Measurements from ENCODE around the gene STYK1.

DNA sequence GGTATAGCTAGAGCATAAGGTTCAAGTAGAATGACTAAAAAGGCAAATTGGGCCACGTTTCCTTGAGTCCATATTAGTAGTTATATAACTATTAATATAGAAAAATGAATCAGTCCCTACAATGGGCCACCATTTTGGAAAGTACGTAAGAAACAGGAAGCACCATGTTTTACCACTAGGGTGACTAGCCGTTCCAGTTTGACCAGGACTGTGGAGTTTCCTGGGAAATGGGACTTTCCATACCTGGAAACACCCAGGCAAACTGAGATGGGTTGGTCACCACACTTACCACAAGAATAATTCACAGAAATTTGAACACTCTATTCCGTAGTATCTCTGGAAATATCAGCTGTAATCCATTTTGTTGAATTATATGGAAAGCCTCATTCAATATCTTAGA lies 58.3 kb downstream of the STYK1 start:
- no peak for TF ChIP-seq SUZ12 (IDR thresholded peaks at IDR 0.05; ENCODE audit: unreplicated experiment)
- TF ChIP-seq HCFC1 (IDR thresholded peaks at IDR 0.05; ENCODE audit: low read length): no peak

All from GM12878 (cell line).